Measurements from ENCODE around the gene CRTAC1. TPM values are rescaled to one million over a fixed set of nuclear protein-coding genes. Genes with fewer than 3 reads are reported as not detected.

The CRTAC1 gene
- total RNA-seq, 1 donor from 2014 or later: 2.3 TPM

- intact Hi-C loops (cut with micrococcal nuclease): no loop called here
- Histone ChIP-seq H3K27me3 (ENCODE audit: low read depth) (peaks cover 96% of the 10 kb centered on the region), H3K4me1 (peaks cover 21% of the 10 kb centered on the region), H3K27ac (replicated peaks) (no peak overlapping the region), H3K36me3 (no peaks in the 10 kb centered on the region), H3K9me3 (replicated peaks) (no peaks in the 10 kb centered on the region), H3K4me3 (peak overlapping the region; percentile 65)
- no peak for TF ChIP-seq CTCF (IDR thresholded peaks at IDR 0.05; ENCODE audit: borderline replicate concordance)
- no peak for DNase-seq
Observed at GRCh38 chr10:98029149-98030092, 1.0 kb downstream of the CRTAC1 start.

- peak; percentile 82 for TF ChIP-seq CTCF (IDR thresholded peaks at IDR 0.05; ENCODE audit: borderline replicate concordance)
- peak; percentile 38 for DNase-seq
- Histone ChIP-seq H3K4me3 (no peak overlapping the region), H3K27ac (replicated peaks) (no peak overlapping the region), H3K36me3 (no peaks in the 10 kb centered on the region), H3K9me3 (replicated peaks) (no peaks in the 10 kb centered on the region), H3K4me1 (peaks cover 21% of the 10 kb centered on the region), H3K27me3 (ENCODE audit: low read depth) (peaks cover 96% of the 10 kb centered on the region)
- intact Hi-C loops (cut with micrococcal nuclease): no loop called here
Observed at GRCh38 chr10:98028168-98028770, 2.2 kb downstream of the CRTAC1 start.

- H3K9me3 ChIP-seq (replicated peaks): no peaks in the 10 kb centered on the region
- no peaks in the 10 kb centered on the region for H3K4me1 ChIP-seq
- H3K4me3 ChIP-seq: no peak overlapping the region
- no peak overlapping the region for H3K27ac ChIP-seq (replicated peaks)
- no peak for DNase-seq
- no peaks in the 10 kb centered on the region for H3K36me3 ChIP-seq
- TF ChIP-seq CTCF (IDR thresholded peaks at IDR 0.05; ENCODE audit: borderline replicate concordance): no peak
- H3K27me3 ChIP-seq (ENCODE audit: low read depth): peaks cover 82% of the 10 kb centered on the region
- intact Hi-C loops (cut with micrococcal nuclease): no loop called here
Observed at GRCh38 chr10:98023024-98023423, 7.4 kb downstream of the CRTAC1 start.

- DNase-seq: no peak
- no peaks in the 10 kb centered on the region for H3K9me3 ChIP-seq (replicated peaks)
- intact Hi-C loops (cut with micrococcal nuclease): no loop called here
- H3K4me1 ChIP-seq: no peaks in the 10 kb centered on the region
- H3K27me3 ChIP-seq (ENCODE audit: low read depth): peaks cover 80% of the 10 kb centered on the region
- H3K27ac ChIP-seq (replicated peaks): no peak overlapping the region
- H3K4me3 ChIP-seq: no peak overlapping the region
- TF ChIP-seq CTCF (IDR thresholded peaks at IDR 0.05; ENCODE audit: borderline replicate concordance): no peak
- no peaks in the 10 kb centered on the region for H3K36me3 ChIP-seq
Observed at GRCh38 chr10:98020784-98021183, 9.6 kb downstream of the CRTAC1 start.

- TF ChIP-seq CTCF (IDR thresholded peaks at IDR 0.05; ENCODE audit: borderline replicate concordance): no peak
- Histone ChIP-seq H3K27ac (replicated peaks) (no peak overlapping the region), H3K36me3 (no peaks in the 10 kb centered on the region), H3K4me3 (no peak overlapping the region), H3K27me3 (ENCODE audit: low read depth) (peaks cover 80% of the 10 kb centered on the region), H3K4me1 (no peaks in the 10 kb centered on the region), H3K9me3 (replicated peaks) (no peaks in the 10 kb centered on the region)
- DNase-seq: no peak
- intact Hi-C loops (cut with micrococcal nuclease): no loop called here
Observed at GRCh38 chr10:98020254-98020653, 10.2 kb downstream of the CRTAC1 start.
